ENCODE data around the gene LRRC17. TPM values are rescaled to one million over a fixed set of nuclear protein-coding genes. Genes with fewer than 3 reads are reported as not detected.
"Not testable (repeated sequence)": the region's sequence is repeated elsewhere in the genome, so short reads cannot be mapped to it uniquely, and the experiment has no call there.

The LRRC17 gene
- total RNA-seq, 6 experiments from 2014 or later = 0.64 to 1.8 (median 1.3) TPM

DNA sequence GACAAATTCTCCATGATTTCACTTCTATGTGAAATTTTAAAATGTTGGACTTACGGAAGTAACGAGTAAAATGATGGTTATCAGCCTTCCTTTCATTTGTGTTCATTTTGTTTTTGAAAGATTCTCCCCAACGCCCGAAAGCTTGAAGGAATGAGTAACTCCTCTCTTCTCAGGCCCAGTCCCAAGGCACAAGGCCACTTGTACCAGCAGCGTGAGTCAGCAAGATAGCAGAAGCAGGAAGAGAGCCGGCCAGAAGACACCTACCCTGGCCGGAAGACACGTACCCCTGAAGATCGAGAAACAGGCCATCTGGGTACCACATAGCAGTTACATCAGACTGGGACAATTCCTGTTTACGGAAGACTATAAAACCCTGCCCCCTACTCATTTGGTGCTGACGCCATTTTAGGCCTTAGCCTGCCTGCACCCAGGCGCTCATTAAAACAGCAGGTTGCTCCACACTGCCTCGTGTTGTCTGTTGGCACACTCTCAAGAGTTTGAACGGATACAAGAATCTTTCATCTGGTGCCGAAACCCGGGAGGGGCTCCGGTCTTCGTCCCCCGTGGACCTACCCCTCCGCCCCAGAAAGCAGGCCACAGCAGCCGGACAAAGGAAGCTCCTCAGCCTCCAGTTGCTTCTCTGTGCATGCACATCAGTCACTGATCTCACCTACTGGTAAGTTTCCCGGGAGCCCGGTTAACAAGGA, 60.4 kb downstream of the LRRC17 start:
- intact Hi-C loops (cut with DNase I) = no loop called here
- Histone ChIP-seq H3K4me1 (no peaks in the 10 kb centered on the region), H3K9me3 (no peaks in the 10 kb centered on the region), H3K36me3 (no peaks in the 10 kb centered on the region), H3K27me3 (no peaks in the 10 kb centered on the region), H3K4me3 (no peak overlapping the region), H3K27ac (no peak overlapping the region)
- DNase-seq (no peak), ATAC-seq (no peak)
- TF ChIP-seq, protein P1, sequence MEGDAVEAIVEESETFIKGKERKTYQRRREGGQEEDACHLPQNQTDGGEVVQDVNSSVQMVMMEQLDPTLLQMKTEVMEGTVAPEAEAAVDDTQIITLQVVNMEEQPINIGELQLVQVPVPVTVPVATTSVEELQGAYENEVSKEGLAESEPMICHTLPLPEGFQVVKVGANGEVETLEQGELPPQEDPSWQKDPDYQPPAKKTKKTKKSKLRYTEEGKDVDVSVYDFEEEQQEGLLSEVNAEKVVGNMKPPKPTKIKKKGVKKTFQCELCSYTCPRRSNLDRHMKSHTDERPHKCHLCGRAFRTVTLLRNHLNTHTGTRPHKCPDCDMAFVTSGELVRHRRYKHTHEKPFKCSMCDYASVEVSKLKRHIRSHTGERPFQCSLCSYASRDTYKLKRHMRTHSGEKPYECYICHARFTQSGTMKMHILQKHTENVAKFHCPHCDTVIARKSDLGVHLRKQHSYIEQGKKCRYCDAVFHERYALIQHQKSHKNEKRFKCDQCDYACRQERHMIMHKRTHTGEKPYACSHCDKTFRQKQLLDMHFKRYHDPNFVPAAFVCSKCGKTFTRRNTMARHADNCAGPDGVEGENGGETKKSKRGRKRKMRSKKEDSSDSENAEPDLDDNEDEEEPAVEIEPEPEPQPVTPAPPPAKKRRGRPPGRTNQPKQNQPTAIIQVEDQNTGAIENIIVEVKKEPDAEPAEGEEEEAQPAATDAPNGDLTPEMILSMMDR (IDR thresholded peaks at IDR 0.05) = no peak
- WGBS (ENCODE audit: insufficient coverage, low coverage, low lambda C conversion rate, missing lambda C conversion rate) = 80% methylated on average over 12 of the region's 23 CpGs

DNA sequence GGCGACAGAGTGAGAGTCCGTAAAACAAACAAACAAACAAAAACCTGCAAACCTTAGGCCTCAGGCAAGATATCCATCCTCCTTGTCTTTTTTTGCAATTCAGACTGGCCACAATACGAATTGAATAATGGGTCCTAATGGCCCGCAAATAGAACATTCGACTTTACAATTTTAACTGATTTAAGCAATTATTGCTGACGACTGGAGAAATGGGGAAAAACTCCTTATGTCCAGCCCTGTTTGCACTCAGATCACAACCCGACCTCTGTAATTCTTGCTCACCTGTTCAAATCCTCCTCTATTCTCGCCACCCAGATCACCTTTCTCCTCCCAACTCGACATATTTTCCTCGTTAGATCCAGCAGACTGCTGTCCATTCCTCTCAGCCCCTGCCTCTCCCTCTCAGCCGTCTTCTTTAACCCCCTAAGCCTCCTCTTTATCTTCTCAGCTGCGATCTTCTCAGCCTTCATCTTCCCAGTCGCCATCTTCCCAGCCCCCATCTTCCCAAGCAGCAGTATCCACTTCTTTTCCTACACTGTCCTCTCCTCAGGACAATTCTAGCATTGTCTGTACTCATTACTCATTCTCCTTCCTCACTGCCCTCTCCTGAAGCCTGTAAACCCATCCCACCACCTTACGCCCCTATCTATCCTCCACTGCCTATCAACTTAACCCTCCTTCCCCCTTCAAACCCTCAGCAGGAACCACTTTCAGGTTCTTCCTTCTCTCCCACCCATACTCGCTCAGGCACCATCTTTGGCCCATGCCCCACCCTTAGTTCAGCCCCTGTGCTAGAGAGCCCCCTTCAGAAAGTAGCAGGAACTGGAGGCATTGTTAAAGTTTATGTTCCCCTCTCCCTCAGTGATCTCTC, 61.8 kb downstream of the LRRC17 start:
- TF ChIP-seq, protein P1 (IDR thresholded peaks at IDR 0.05) = no peak
- no peak for TF ChIP-seq POLR2A (IDR thresholded peaks at IDR 0.05)
- no peaks in the 10 kb centered on the region for H3K36me3 ChIP-seq
- DNase-seq (no peak), ATAC-seq (no peak)
- no peaks in the 10 kb centered on the region for H3K4me1 ChIP-seq
- no peak overlapping the region for H3K4me3 ChIP-seq
- WGBS (ENCODE audit: insufficient coverage, low coverage, low lambda C conversion rate, missing lambda C conversion rate) = 84% methylated on average over 14 of the region's 15 CpGs
- intact Hi-C loops (cut with DNase I) = no loop called here
- H3K9me3 ChIP-seq = peaks cover 0 to 1% (median 0%) of the 10 kb centered on the region in 4 donors
- no peak overlapping the region for H3K27ac ChIP-seq
- H3K27me3 ChIP-seq = no peaks in the 10 kb centered on the region

DNA sequence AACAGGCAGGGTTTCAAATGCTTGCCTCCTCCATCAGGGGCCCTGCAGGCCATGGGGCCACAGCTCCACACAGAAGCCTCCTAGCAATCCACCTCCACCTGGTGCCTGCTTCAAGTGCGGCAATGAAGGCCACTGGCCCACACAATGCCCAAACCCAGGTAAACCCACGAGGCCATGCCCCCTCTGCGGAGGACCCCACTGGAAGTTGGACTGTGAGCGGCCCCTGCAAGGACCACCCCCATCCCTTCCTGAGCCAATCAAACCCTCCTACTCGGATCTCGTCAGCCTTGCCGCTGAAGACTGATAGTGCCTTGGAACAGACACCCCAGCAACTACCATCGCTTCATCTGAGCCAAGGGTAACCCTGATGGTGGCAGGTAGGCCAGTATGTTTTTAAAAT, 63.1 kb downstream of the LRRC17 start:
- Histone ChIP-seq H3K27ac (no peak overlapping the region), H3K36me3 (no peaks in the 10 kb centered on the region), H3K4me3 (no peak overlapping the region), H3K4me1 (no peaks in the 10 kb centered on the region), H3K9me3 (peaks cover 0 to 5% (median 0%) of the 10 kb centered on the region in 4 donors), H3K27me3 (no peaks in the 10 kb centered on the region)
- intact Hi-C loops (cut with DNase I) = no loop called here
- TF ChIP-seq, protein P1 (IDR thresholded peaks at IDR 0.05) = no peak
- no peak for TF ChIP-seq POLR2A (IDR thresholded peaks at IDR 0.05)
- no peak for ATAC-seq
- no peak for DNase-seq
- WGBS (ENCODE audit: insufficient coverage, low coverage, low lambda C conversion rate, missing lambda C conversion rate) = 78% methylated on average over 7 of the region's 8 CpGs

DNA sequence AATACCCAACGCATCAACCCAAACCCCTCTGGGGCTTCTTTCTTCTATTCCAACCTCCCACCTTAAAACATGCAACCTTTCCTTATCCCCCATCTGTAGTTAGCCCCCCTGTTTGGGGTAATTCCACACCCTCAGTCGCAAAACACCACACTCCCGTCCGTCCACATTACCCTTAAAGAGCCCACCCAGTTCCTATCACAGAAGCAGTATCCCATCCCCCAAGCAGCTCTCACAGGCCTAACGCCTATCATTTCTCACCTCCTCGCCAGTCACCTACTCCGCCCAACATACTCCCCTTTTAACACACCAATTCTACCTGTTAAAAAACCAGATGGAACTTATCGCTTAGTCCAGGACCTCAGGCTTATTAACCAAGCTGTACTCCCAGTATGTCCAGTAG, 63.7 kb downstream of the LRRC17 start:
- 87% methylated on average over 8 of the region's 8 CpGs for WGBS (ENCODE audit: insufficient coverage, low coverage, low lambda C conversion rate, missing lambda C conversion rate)
- intact Hi-C loops (cut with DNase I) = no loop called here

DNA sequence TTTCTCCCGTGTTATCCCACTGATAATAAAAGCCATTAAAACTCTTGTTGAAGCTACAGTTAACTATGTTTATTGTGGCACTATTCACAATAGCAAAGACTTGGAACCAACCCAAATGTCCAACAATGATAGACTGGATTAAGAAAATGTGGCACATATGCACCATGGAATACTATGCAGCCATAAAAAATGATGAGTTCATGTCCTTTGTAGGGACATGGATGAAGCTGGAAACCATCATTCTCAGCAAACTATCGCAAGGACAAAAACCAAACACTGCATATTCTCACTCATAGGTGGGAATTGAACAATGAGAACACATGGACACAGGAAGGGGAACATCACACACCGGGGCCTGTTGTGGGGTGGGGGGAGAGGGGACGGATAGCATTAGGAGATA, 64.8 kb downstream of the LRRC17 start:
- ATAC-seq; intact Hi-C loops (cut with DNase I); H3K27me3 ChIP-seq; H3K9me3 ChIP-seq; DNase-seq; H3K4me1 ChIP-seq; H3K36me3 ChIP-seq; H3K27ac ChIP-seq; H3K4me3 ChIP-seq: not testable (repeated sequence)
- 100% methylated on average over 3 of the region's 4 CpGs for WGBS (ENCODE audit: insufficient coverage, low coverage, low lambda C conversion rate, missing lambda C conversion rate)

More for the DNA sequence above, 63.7 kb downstream of the LRRC17 start:
- TF ChIP-seq, protein P1 (IDR thresholded peaks at IDR 0.05) = no peak
- no peak for TF ChIP-seq POLR2A (IDR thresholded peaks at IDR 0.05)
- peaks cover 0 to 5% (median 0%) of the 10 kb centered on the region in 4 donors for H3K9me3 ChIP-seq
- H3K36me3 ChIP-seq = no peaks in the 10 kb centered on the region
- H3K27ac ChIP-seq = no peak overlapping the region
- no peak for ATAC-seq
- DNase-seq = no peak
- no peaks in the 10 kb centered on the region for H3K27me3 ChIP-seq
- no peak overlapping the region for H3K4me3 ChIP-seq
- no peaks in the 10 kb centered on the region for H3K4me1 ChIP-seq

All from right lobe of liver (tissue), 6 donors.